ENCODE results near the gene CHST3.
"Not testable (repeated sequence)": the region's sequence is repeated elsewhere in the genome, so short reads cannot be mapped to it uniquely, and the experiment has no call there.

Gene CHST3

DNA sequence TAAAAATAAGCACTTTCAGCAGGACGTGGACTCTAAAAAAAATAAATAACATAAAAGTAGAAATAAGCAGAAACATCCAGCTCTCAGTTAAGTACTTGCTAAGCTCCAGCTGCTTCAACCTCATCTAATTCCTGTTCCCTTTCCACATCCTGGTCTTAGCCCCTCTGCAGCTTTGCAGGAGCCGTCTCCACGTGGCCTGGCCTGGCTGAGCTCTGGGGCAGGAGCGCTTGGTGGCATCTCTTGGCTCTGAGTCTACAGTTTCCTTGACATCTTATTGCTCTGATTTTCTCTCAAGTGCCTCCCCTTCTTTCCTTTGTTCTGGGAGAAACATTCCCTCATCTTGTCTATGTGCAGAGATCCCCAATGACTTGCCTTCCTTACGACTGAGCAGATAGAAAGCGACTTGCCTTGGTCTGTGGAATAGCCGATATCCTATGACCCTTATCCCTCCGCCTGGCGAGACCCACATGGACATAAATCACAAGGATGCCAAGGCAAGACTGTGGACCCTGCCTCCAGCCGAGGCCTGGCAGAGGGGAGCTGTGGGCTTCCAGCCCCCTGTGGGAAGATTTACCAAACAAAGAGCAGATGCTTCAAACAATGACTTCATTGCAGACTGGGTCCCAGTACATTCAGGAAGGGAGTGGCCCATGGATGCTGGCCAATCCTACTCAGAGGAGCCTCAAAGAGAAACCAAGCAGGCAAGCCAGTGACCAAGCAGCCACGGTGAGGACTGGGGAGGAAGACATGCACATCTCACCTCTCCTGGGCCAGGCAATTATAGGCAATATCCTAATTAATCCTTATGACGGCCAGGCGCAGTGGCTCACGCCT lies 62.3 kb downstream of the CHST3 start:
- no peak overlapping the region for H3K27ac ChIP-seq
- TF ChIP-seq, protein P1, sequence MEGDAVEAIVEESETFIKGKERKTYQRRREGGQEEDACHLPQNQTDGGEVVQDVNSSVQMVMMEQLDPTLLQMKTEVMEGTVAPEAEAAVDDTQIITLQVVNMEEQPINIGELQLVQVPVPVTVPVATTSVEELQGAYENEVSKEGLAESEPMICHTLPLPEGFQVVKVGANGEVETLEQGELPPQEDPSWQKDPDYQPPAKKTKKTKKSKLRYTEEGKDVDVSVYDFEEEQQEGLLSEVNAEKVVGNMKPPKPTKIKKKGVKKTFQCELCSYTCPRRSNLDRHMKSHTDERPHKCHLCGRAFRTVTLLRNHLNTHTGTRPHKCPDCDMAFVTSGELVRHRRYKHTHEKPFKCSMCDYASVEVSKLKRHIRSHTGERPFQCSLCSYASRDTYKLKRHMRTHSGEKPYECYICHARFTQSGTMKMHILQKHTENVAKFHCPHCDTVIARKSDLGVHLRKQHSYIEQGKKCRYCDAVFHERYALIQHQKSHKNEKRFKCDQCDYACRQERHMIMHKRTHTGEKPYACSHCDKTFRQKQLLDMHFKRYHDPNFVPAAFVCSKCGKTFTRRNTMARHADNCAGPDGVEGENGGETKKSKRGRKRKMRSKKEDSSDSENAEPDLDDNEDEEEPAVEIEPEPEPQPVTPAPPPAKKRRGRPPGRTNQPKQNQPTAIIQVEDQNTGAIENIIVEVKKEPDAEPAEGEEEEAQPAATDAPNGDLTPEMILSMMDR (conservative IDR thresholded peaks at IDR 0.05), result no peak

DNA sequence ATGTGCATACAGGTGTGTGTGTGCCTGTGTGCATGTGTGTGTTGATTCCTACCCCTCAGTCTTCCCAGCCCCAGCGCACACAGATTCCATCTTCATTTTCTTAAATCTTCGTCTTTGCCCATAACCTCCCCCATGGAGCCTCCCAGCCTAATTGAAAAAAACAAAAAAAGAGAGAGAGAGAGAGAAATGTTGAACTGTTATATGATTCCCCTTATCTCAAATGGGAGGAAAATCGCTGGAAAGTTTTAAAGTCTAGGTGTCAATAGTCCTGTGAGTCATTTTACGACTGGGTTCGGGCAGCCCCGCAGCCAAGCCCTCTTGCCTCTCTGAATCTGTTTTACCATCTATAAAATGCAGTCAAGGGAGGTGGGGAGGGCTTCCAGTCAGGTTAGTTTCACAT lies 63.3 kb downstream of the CHST3 start:
- TF ChIP-seq, protein P1 (conservative IDR thresholded peaks at IDR 0.05), result no peak
- H3K27ac ChIP-seq, result no peak overlapping the region

DNA sequence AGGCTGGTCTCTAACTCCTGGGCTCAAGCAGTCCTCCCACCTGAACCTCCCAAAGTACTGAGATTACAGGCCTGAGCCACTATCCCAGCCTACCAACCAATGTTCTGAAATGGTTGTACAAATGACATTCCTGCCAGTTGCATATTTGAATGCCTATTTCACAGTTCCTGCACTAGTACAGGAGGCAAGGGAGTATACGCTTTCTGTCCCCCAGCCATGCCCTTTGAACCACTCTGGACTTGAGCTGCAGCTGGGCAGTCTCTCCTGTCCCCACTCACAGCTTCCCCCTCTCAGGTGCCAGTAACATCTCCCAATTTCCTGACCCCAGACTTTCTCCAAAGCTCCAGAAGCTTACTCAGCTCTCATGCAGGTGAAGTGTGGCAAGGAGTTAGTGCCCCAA lies 65.2 kb downstream of the CHST3 start:
- TF ChIP-seq, protein P1 (conservative IDR thresholded peaks at IDR 0.05), result no peak
- no peak overlapping the region for H3K27ac ChIP-seq

DNA sequence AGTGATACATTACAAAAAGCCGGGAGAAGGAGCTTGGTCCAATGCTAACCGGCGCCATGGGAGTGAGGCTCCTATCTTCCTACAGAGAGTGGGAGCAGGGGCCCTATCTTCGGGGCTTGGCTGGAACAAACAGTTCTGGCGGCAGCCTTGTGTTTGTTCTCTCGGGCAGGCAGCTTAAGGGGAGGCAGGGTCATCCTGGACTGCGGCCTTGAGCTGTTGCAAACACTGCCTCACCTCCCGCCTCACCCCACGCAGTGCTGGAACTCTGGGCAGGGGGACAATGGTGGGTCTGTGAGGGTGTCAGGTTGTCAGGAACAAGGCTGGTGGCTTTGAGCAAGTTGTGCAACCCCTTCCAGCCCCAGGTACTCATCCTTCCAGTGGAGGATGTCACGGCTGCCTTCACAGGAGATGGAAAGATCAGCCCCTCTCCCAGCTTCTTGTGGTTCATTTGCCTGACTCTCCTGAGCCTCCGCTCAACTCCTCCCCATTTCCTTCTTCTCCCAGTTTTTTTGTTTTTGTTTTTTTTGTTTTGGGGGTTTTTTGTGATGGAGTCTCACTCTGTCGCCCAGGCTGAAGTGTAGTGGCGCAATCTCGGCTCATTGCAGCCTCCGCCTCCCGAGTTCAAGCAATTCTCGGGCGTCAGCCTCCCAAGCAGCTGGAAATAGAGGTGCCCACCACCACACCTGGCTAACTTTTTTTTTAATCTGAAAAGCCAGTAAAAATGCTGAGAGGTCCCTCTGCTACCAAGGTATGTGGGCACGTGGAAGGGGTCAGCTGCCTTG lies 66.8 kb downstream of the CHST3 start:
- TF ChIP-seq, protein P1 (conservative IDR thresholded peaks at IDR 0.05), result no peak
- no peak overlapping the region for H3K27ac ChIP-seq

DNA sequence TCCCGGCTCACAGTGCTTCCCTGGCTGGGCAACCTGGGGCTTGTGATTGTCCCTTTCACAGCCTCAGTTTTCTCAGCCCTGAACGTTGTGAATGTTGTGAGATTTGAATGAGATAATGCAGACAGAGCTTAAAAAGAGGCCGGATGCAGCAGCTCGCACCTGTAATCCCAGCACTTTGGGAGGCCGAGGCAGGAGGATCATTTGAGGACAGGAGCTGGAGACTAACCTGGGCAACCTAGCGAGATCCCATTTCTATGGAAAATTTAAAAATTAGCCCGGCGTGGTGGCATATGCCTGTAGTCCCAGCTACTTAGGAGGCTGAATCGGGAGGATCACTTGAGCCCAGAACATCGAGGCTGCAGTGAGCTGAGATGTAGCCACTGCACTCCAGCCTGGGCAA lies 67.5 kb downstream of the CHST3 start:
- H3K27ac ChIP-seq, result no peak overlapping the region
- TF ChIP-seq, protein P1 (conservative IDR thresholded peaks at IDR 0.05), result no peak

DNA sequence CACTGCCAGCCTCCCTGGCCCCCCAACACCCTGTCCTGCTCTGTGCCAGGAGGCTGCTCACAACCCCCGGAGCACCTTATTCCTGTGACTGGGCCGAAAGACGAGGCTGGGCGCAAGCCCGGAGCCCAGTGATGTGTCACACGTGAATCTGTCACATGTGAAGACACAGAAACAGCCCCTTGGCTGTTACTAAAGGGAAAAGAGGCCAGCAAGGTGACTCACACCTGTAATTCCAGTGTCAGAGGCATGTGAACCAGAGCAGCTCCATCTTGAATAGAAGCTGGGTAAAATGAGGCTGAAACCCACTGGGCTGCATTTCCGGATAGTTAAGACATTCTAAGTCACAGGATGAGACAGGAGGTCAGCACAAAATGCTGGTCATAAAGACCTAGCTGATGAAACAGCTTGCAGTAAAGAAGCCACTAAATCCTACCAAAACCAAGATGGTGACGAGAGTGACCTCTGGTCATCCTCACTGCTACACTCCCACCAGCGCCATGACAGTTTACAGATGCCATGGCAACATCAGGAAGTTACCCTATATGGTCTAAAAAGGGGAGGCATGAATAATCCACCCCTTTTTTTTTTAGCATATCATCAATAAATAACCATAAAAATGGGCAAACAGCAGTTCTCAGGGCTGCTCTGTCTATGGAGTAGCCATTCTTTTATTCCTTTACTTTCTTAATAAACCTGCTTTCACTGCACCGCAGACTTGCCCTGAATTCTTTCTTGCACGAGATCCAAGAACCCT lies 68.4 kb downstream of the CHST3 start:
- H3K27ac ChIP-seq, result not testable (repeated sequence)

GRCh38 chr10:72034040-72034499 lies 69.9 kb downstream of the CHST3 start:
- TF ChIP-seq, protein P1 (conservative IDR thresholded peaks at IDR 0.05), result no peak
- H3K27ac ChIP-seq, result no peak overlapping the region

All from VCaP (cell line).